ENCODE results near the gene NUDT8. TPM values are rescaled to one million over a fixed set of nuclear protein-coding genes. Genes with fewer than 3 reads are reported as not detected.

Gene NUDT8
- total RNA-seq, 3 donors from 2014 or later (not counting 1 experiment from before 2014, with no cell fraction given), result 1.7 to 5.2 (median 4.1) TPM

DNA sequence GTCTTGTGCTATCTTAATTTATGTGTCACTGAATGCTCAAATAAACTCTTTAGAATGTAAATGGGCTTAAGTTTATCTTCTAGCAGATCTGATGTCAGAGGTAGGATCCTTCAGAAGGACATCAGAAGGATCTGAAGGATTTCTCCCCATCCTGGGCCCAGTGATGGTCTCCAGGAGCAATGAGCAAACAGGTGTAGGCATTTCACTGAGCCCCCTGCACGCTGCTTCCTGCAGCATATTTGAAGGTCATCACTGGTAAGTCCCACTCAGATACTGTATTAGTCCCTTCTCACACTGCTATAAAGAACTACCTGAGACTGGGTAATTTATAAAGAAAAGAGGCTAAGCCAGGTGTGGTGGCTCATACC lies 41.6 kb downstream of the NUDT8 start:
- 100% methylated on average over 1 of the region's 1 CpG for WGBS (ENCODE audit: insufficient coverage)
- Histone ChIP-seq H3K4me1 (ENCODE audit: control insufficient read depth, insufficient read depth, low read length) (peaks cover 38% of the 10 kb centered on the region), H3K9me3 (ENCODE audit: control insufficient read depth, insufficient read depth, low read length) (no peaks in the 10 kb centered on the region), H3K27ac (ENCODE audit: low read length) (peak overlapping the region; percentile 3), H3K36me3 (ENCODE audit: control insufficient read depth, insufficient read depth, low read length) (no peaks in the 10 kb centered on the region), H3K4me3 (ENCODE audit: low read length) (no peak overlapping the region), H3K27me3 (ENCODE audit: control insufficient read depth, insufficient read depth, low read length) (no peaks in the 10 kb centered on the region)
- ATAC-seq (no peak), DNase-seq (no peak)
- Mint-ChIP-seq H3K27ac (peak overlapping the region; percentile 63 to 88), H3K4me3 (no peak overlapping the region), H3K36me3 (no peaks in the 10 kb centered on the region), H3K4me1 (peaks cover 20 to 38% of the 10 kb centered on the region in 2 donors), H3K27me3 (ENCODE audit: low read depth in 2 of 2) (no peaks in the 10 kb centered on the region), H3K9me3 (no peaks in the 10 kb centered on the region)
- intact Hi-C loops (cut with micrococcal nuclease), result no loop called here
- TF ChIP-seq CTCF (IDR thresholded peaks at IDR 0.05), result no peak

- WGBS (ENCODE audit: insufficient coverage), result 68% methylated on average over 5 of the region's 5 CpGs
- Histone ChIP-seq H3K36me3 (ENCODE audit: control insufficient read depth, insufficient read depth, low read length) (no peaks in the 10 kb centered on the region), H3K9me3 (ENCODE audit: control insufficient read depth, insufficient read depth, low read length) (no peaks in the 10 kb centered on the region), H3K27ac (ENCODE audit: low read length) (peak overlapping the region; percentile 4), H3K4me1 (ENCODE audit: control insufficient read depth, insufficient read depth, low read length) (peaks cover 46% of the 10 kb centered on the region), H3K4me3 (ENCODE audit: low read length) (no peak overlapping the region), H3K27me3 (ENCODE audit: control insufficient read depth, insufficient read depth, low read length) (no peaks in the 10 kb centered on the region)
- Mint-ChIP-seq H3K4me3 (peak overlapping the region; percentile 35), H3K9me3 (no peaks in the 10 kb centered on the region), H3K4me1 (peaks cover 32 to 52% of the 10 kb centered on the region in 2 donors), H3K27ac (peak overlapping the region; percentile 63 to 88), H3K36me3 (no peaks in the 10 kb centered on the region), H3K27me3 (ENCODE audit: low read depth in 2 of 2) (no peaks in the 10 kb centered on the region)
- intact Hi-C loops (cut with micrococcal nuclease), result no loop called here
- DNase-seq (no peak), ATAC-seq (no peak)
- no peak for TF ChIP-seq CTCF (IDR thresholded peaks at IDR 0.05)
Observed at GRCh38 chr11:67586568-67587250, 43.0 kb downstream of the NUDT8 start.

DNA sequence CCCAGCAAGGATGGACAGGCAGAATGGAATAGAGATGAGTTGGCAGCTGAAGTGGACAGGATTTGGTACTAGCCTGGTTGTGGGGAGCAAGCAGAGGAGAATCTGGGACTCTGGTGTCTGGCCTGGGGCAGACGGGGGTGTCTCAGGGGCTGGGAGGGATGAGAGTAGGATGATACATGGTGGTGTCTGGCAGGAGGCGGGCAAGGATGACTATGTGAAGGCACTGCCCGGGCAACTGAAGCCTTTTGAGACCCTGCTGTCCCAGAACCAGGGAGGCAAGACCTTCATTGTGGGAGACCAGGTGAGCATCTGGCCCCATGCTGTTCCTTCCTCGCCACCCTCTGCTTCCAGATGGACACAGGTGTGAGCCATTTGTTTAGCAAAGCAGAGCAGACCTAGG lies 43.8 kb downstream of the NUDT8 start:
- H3K4me1 ChIP-seq (ENCODE audit: control insufficient read depth, insufficient read depth, low read length), result peaks cover 46% of the 10 kb centered on the region
- Mint-ChIP-seq H3K4me3 (no peak overlapping the region), H3K9me3 (no peaks in the 10 kb centered on the region), H3K27me3 (ENCODE audit: low read depth in 2 of 2) (no peaks in the 10 kb centered on the region), H3K4me1 (peaks cover 33 to 55% of the 10 kb centered on the region in 2 donors), H3K36me3 (no peaks in the 10 kb centered on the region), H3K27ac (peak overlapping the region; percentile 63 to 88)
- TF ChIP-seq CTCF (IDR thresholded peaks at IDR 0.05), result no peak
- ATAC-seq, result no peak
- intact Hi-C loops (cut with micrococcal nuclease), result no loop called here
- peak overlapping the region; percentile 13 for H3K27ac ChIP-seq (ENCODE audit: low read length)
- no peak for DNase-seq
- no peaks in the 10 kb centered on the region for H3K27me3 ChIP-seq (ENCODE audit: control insufficient read depth, insufficient read depth, low read length)
- no peak overlapping the region for H3K4me3 ChIP-seq (ENCODE audit: low read length)
- H3K9me3 ChIP-seq (ENCODE audit: control insufficient read depth, insufficient read depth, low read length), result no peaks in the 10 kb centered on the region
- 92% methylated on average over 4 of the region's 4 CpGs for WGBS (ENCODE audit: insufficient coverage)
- no peaks in the 10 kb centered on the region for H3K36me3 ChIP-seq (ENCODE audit: control insufficient read depth, insufficient read depth, low read length)

Measured in natural killer cell (primary cell).